Activated naive CD4-positive, alpha-beta T cell treated with anti-CD3 and anti-CD28 coated beads, Interleukin-2, amount 50 U/mL, for 24 hours (primary cell): ENCODE data around the gene THADA.
"Not testable (repeated sequence)": the region's sequence is repeated elsewhere in the genome, so short reads cannot be mapped to it uniquely, and the experiment has no call there.

Source experiments
- H3K27ac Mint-ChIP-seq: one replicate; pipeline ENCODE4 v1.8.0; 2021; ENCODE audit warnings: mild to moderate bottlenecking, mixed read lengths
- H3K27me3 Mint-ChIP-seq: one replicate; pipeline ENCODE4 v1.8.0; 2021; ENCODE audit warnings: mixed read lengths
- H3K36me3 Mint-ChIP-seq: one replicate; pipeline ENCODE4 v1.8.0; 2021; ENCODE audit warnings: mixed read lengths
- H3K4me1 Mint-ChIP-seq: one replicate; pipeline ENCODE4 v1.8.0; 2021; ENCODE audit warnings: mixed read lengths
- H3K4me3 Mint-ChIP-seq: one replicate; pipeline ENCODE4 v1.8.0; 2021; ENCODE audit warnings: mild to moderate bottlenecking, mixed read lengths
- H3K9me3 Mint-ChIP-seq: one replicate; pipeline ENCODE4 v1.8.0; 2021; ENCODE audit warnings: mixed read lengths

THADA gene

GRCh38 chr2:43568228-43568627, 27.6 kb downstream of the THADA start:
- no peaks in the 10 kb centered on the region for H3K27me3 Mint-ChIP-seq
- no peaks in the 10 kb centered on the region for H3K9me3 Mint-ChIP-seq
- H3K4me3 Mint-ChIP-seq = no peak overlapping the region
- H3K4me1 Mint-ChIP-seq = peaks cover 26% of the 10 kb centered on the region
- peak overlapping the region; percentile 19 for H3K27ac Mint-ChIP-seq
- H3K36me3 Mint-ChIP-seq = peaks cover 30% of the 10 kb centered on the region

- H3K4me1 Mint-ChIP-seq = peaks cover 39% of the 10 kb centered on the region
- H3K36me3 Mint-ChIP-seq = peaks cover 30% of the 10 kb centered on the region
- no peaks in the 10 kb centered on the region for H3K9me3 Mint-ChIP-seq
Measured at GRCh38 chr2:43566461-43566729, 29.4 kb downstream of the THADA start.

GRCh38 chr2:43563679-43564078, 32.2 kb downstream of the THADA start:
- H3K4me3 Mint-ChIP-seq = no peak overlapping the region
- H3K9me3 Mint-ChIP-seq = no peaks in the 10 kb centered on the region
- no peaks in the 10 kb centered on the region for H3K27me3 Mint-ChIP-seq
- H3K27ac Mint-ChIP-seq = no peak overlapping the region
- H3K4me1 Mint-ChIP-seq = peaks cover 43% of the 10 kb centered on the region
- peaks cover 25% of the 10 kb centered on the region for H3K36me3 Mint-ChIP-seq

More at GRCh38 chr2:43566461-43566729, 29.4 kb downstream of the THADA start:
- no peaks in the 10 kb centered on the region for H3K27me3 Mint-ChIP-seq
- H3K27ac Mint-ChIP-seq = peak overlapping the region; percentile 59
- no peak overlapping the region for H3K4me3 Mint-ChIP-seq

GRCh38 chr2:43560231-43560547, 35.6 kb downstream of the THADA start:
- Mint-ChIP-seq H3K27ac (peak overlapping the region; percentile 91), H3K9me3 (no peaks in the 10 kb centered on the region), H3K4me1 (peaks cover 29% of the 10 kb centered on the region), H3K36me3 (peaks cover 28% of the 10 kb centered on the region), H3K27me3 (no peaks in the 10 kb centered on the region), H3K4me3 (no peak overlapping the region)

GRCh38 chr2:43559391-43560230, 36.2 kb downstream of the THADA start:
- H3K4me3 Mint-ChIP-seq = peak overlapping the region; percentile 54
- H3K36me3 Mint-ChIP-seq = peaks cover 28% of the 10 kb centered on the region
- H3K27me3 Mint-ChIP-seq = no peaks in the 10 kb centered on the region
- peaks cover 29% of the 10 kb centered on the region for H3K4me1 Mint-ChIP-seq
- H3K9me3 Mint-ChIP-seq = no peaks in the 10 kb centered on the region
- peak overlapping the region; percentile 91 for H3K27ac Mint-ChIP-seq

- H3K4me1 Mint-ChIP-seq = peaks cover 14% of the 10 kb centered on the region
- H3K27ac Mint-ChIP-seq = no peak overlapping the region
- H3K36me3 Mint-ChIP-seq = peaks cover 24% of the 10 kb centered on the region
- H3K27me3 Mint-ChIP-seq = no peaks in the 10 kb centered on the region
- no peaks in the 10 kb centered on the region for H3K9me3 Mint-ChIP-seq
- H3K4me3 Mint-ChIP-seq = no peak overlapping the region
Measured at GRCh38 chr2:43557196-43557595, 38.6 kb downstream of the THADA start.

- H3K4me1 Mint-ChIP-seq = peaks cover 10% of the 10 kb centered on the region
- H3K4me3 Mint-ChIP-seq = no peak overlapping the region
- H3K36me3 Mint-ChIP-seq = peaks cover 22% of the 10 kb centered on the region
- H3K9me3 Mint-ChIP-seq = no peaks in the 10 kb centered on the region
- no peaks in the 10 kb centered on the region for H3K27me3 Mint-ChIP-seq
- no peak overlapping the region for H3K27ac Mint-ChIP-seq
Measured at GRCh38 chr2:43556256-43556655, 39.6 kb downstream of the THADA start.

GRCh38 chr2:43553341-43553855, 42.4 kb downstream of the THADA start:
- Mint-ChIP-seq H3K4me3 (no peak overlapping the region), H3K36me3 (peaks cover 40% of the 10 kb centered on the region), H3K9me3 (no peaks in the 10 kb centered on the region), H3K27ac (no peak overlapping the region), H3K27me3 (no peaks in the 10 kb centered on the region), H3K4me1 (peaks cover 4% of the 10 kb centered on the region)

- Mint-ChIP-seq H3K27me3 (no peaks in the 10 kb centered on the region), H3K9me3 (no peaks in the 10 kb centered on the region), H3K4me1 (peaks cover 4% of the 10 kb centered on the region), H3K36me3 (peaks cover 42% of the 10 kb centered on the region), H3K4me3 (no peak overlapping the region), H3K27ac (no peak overlapping the region)
Measured at GRCh38 chr2:43551990-43552389, 43.8 kb downstream of the THADA start.

- peaks cover 32% of the 10 kb centered on the region for H3K36me3 Mint-ChIP-seq
- not testable (repeated sequence) for H3K4me3 Mint-ChIP-seq, H3K27me3 Mint-ChIP-seq, H3K9me3 Mint-ChIP-seq, H3K27ac Mint-ChIP-seq, H3K4me1 Mint-ChIP-seq
Measured at GRCh38 chr2:43548381-43548780, 47.5 kb downstream of the THADA start.

- H3K4me3 Mint-ChIP-seq = no peak overlapping the region
- H3K27ac Mint-ChIP-seq = no peak overlapping the region
- H3K9me3 Mint-ChIP-seq = no peaks in the 10 kb centered on the region
- peaks cover 16% of the 10 kb centered on the region for H3K4me1 Mint-ChIP-seq
- peaks cover 3% of the 10 kb centered on the region for H3K36me3 Mint-ChIP-seq
- no peaks in the 10 kb centered on the region for H3K27me3 Mint-ChIP-seq
Measured at GRCh38 chr2:43542285-43542933, 53.4 kb downstream of the THADA start.

- no peak overlapping the region for H3K4me3 Mint-ChIP-seq
- H3K9me3 Mint-ChIP-seq = no peaks in the 10 kb centered on the region
- H3K36me3 Mint-ChIP-seq = peaks cover 2% of the 10 kb centered on the region
- peaks cover 22% of the 10 kb centered on the region for H3K4me1 Mint-ChIP-seq
- no peaks in the 10 kb centered on the region for H3K27me3 Mint-ChIP-seq
- no peak overlapping the region for H3K27ac Mint-ChIP-seq
Measured at GRCh38 chr2:43541165-43541564, 54.7 kb downstream of the THADA start.

- no peak overlapping the region for H3K27ac Mint-ChIP-seq
- H3K4me1 Mint-ChIP-seq = peaks cover 22% of the 10 kb centered on the region
- H3K9me3 Mint-ChIP-seq = no peaks in the 10 kb centered on the region
- H3K36me3 Mint-ChIP-seq = peaks cover 4% of the 10 kb centered on the region
- no peak overlapping the region for H3K4me3 Mint-ChIP-seq
- H3K27me3 Mint-ChIP-seq = no peaks in the 10 kb centered on the region
Measured at GRCh38 chr2:43540021-43540779, 55.6 kb downstream of the THADA start.

GRCh38 chr2:43539436-43539835, 56.4 kb downstream of the THADA start:
- no peak overlapping the region for H3K4me3 Mint-ChIP-seq
- no peak overlapping the region for H3K27ac Mint-ChIP-seq
- no peaks in the 10 kb centered on the region for H3K9me3 Mint-ChIP-seq
- no peaks in the 10 kb centered on the region for H3K27me3 Mint-ChIP-seq
- peaks cover 22% of the 10 kb centered on the region for H3K4me1 Mint-ChIP-seq
- H3K36me3 Mint-ChIP-seq = peaks cover 11% of the 10 kb centered on the region

GRCh38 chr2:43538034-43538670, 57.7 kb downstream of the THADA start:
- peaks cover 16% of the 10 kb centered on the region for H3K36me3 Mint-ChIP-seq
- H3K9me3 Mint-ChIP-seq = no peaks in the 10 kb centered on the region
- H3K4me3 Mint-ChIP-seq = peak overlapping the region; percentile 45
- H3K27ac Mint-ChIP-seq = peak overlapping the region; percentile 4
- no peaks in the 10 kb centered on the region for H3K27me3 Mint-ChIP-seq
- H3K4me1 Mint-ChIP-seq = peaks cover 23% of the 10 kb centered on the region
